ENCODE results near the gene SPEF1.

SPEF1 gene

GRCh38 chr20:3785240-3786125, 4.2 kb upstream of the SPEF1 start:
- TF ChIP-seq, protein P1, sequence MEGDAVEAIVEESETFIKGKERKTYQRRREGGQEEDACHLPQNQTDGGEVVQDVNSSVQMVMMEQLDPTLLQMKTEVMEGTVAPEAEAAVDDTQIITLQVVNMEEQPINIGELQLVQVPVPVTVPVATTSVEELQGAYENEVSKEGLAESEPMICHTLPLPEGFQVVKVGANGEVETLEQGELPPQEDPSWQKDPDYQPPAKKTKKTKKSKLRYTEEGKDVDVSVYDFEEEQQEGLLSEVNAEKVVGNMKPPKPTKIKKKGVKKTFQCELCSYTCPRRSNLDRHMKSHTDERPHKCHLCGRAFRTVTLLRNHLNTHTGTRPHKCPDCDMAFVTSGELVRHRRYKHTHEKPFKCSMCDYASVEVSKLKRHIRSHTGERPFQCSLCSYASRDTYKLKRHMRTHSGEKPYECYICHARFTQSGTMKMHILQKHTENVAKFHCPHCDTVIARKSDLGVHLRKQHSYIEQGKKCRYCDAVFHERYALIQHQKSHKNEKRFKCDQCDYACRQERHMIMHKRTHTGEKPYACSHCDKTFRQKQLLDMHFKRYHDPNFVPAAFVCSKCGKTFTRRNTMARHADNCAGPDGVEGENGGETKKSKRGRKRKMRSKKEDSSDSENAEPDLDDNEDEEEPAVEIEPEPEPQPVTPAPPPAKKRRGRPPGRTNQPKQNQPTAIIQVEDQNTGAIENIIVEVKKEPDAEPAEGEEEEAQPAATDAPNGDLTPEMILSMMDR (IDR thresholded peaks at IDR 0.05; ENCODE audit: control extremely low read depth, extremely low read depth, low read depth, missing control alignments), result no peak
- ChIA-PET POLR2A (no interaction called here), CTCF (interaction anchor here (0.9 to 7.7 kb wide), 16 partner anchors 9 to 299 kb away, joined by 3 to 63 read pairs (median 4); partner anchors contain the start of genes ADISSP and AP5S1)
- no peak for DNase-seq (ENCODE audit: extremely low spot score)

DNA sequence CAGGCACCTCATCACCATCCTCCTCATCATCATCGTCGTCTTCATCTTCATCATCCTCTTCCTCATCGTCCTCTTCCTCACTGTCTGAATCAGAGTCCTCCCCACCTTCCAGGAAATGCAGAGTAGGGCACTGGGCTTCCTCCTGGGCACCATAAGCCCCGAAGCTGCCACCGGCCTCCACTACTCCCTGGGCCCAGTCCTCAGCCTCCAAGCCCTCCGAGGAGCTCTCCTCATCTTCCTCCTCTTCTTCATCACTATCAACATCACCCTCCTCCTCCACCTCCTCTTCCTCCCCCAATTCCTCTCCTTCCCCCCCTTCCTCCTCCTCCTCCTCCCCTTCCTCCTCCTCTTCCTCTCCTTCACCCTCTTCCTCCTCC, 3.6 kb upstream of the SPEF1 start:
- TF ChIP-seq, protein P1 (IDR thresholded peaks at IDR 0.05; ENCODE audit: control extremely low read depth, extremely low read depth, low read depth, missing control alignments), result no peak
- ChIA-PET POLR2A (no interaction called here), CTCF (interaction anchor here (0.9 to 6.2 kb wide), 4 partner anchors 17 to 301 kb away, joined by 3 to 25 read pairs (median 12); partner anchors contain the start of gene ADISSP)

DNA sequence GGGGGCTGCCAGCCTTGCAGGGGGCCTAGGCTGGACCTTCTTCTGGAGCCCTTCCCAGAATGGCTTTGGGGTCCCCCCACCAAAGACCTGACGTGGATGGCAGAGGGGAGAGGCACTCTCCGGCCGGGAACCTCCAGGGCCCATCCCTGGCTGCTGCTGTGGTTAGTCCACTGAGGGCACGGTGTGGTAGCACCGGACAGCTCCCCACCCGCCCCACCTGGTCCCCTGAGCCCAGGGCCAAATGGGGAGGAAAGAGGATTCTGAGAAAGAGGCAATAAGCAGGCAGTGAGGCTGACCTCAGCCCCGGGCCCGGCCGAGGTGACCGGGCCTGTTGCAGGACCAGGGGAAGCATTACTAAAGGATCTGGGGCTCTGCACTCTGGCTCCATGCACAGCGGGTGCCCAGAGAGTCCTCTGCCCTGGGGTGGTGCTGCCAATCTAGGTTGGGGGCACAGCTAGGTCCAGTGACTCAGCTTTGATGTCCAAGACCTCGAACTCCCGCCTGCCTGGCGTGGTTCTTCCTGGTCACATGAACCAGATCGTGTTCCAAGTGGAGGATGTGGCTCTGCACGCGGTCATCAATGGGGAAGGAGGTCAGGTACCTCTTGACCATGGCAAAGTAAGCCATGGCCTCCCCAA, 3.1 kb upstream of the SPEF1 start:
- ChIA-PET CTCF (interaction anchor here (0.9 to 1.4 kb wide), 2 partner anchors 74 to 301 kb away, joined by 3 to 4 read pairs; no protein-coding TSS in a partner anchor), POLR2A (no interaction called here)
- TF ChIP-seq, protein P1 (IDR thresholded peaks at IDR 0.05; ENCODE audit: control extremely low read depth, extremely low read depth, low read depth, missing control alignments), result no peak
- no peak for DNase-seq (ENCODE audit: extremely low spot score)

More for the DNA sequence above, 3.6 kb upstream of the SPEF1 start:
- DNase-seq (ENCODE audit: extremely low spot score), result no peak

DNA sequence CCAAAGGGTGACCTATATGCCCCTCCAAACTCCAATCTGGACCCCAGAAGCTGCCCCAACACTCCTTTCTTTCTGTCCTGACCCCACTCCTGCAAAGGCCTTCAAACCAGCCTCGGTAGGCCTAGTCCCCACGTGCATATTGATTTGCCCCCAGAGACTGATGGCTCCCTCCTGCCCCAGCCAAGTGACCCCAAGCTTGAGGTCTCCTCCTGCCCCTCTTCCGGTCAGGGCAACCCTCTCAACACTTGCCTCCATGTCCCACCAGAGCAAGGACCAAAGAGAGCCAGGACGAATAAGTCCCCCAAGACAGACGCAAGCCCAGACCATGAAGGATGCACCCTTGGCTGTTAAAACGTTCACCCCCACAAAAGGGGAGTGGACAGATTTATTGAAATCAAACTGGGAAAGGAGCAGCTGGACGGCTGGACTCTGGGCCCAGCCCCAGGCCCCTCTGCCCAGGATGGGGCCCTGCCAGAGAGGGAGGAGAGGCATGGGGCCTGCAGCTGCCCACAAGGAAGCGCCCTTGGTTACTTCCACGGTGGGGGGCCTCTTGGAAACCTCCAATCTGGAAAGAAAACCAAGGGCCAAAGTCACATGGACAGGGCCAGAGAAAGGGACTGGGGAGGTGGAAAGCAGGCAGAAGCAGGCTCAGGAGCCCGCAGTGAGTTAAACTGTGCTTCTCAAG, 2.4 kb upstream of the SPEF1 start:
- ChIA-PET CTCF (interaction anchor here (0.9 to 1.4 kb wide), 2 partner anchors 73 to 302 kb away, joined by 3 to 4 read pairs; no protein-coding TSS in a partner anchor), POLR2A (no interaction called here)
- DNase-seq (ENCODE audit: extremely low spot score), result no peak
- TF ChIP-seq, protein P1 (IDR thresholded peaks at IDR 0.05; ENCODE audit: control extremely low read depth, extremely low read depth, low read depth, missing control alignments), result no peak

GRCh38 chr20:3783068-3783489, 1.8 kb upstream of the SPEF1 start:
- POLR2A ChIA-PET, result no interaction called here
- no peak for DNase-seq (ENCODE audit: extremely low spot score)
- TF ChIP-seq, protein P1 (IDR thresholded peaks at IDR 0.05; ENCODE audit: control extremely low read depth, extremely low read depth, low read depth, missing control alignments), result no peak
- CTCF ChIA-PET, result no interaction called here

- TF ChIP-seq, protein P1 (IDR thresholded peaks at IDR 0.05; ENCODE audit: control extremely low read depth, extremely low read depth, low read depth, missing control alignments), result no peak
- ChIA-PET CTCF (interaction anchor here (1.9 kb wide), 1 partner anchor 14 kb away, joined by 9 read pairs; no protein-coding TSS in a partner anchor), POLR2A (no interaction called here)
- no peak for DNase-seq (ENCODE audit: extremely low spot score)
Measured at GRCh38 chr20:3782597-3782996, 1.3 kb upstream of the SPEF1 start.
